Cerebellar nuclear complex (tissue), 1 donor: Measurements from ENCODE around the gene ACTN1.
A peak's percentile ranks its signal among the peaks of the same experiment; 100 is the strongest.
"Not testable (repeated sequence)": the region's sequence is repeated elsewhere in the genome, so short reads cannot be mapped to it uniquely, and the experiment has no call there.

Experiments used
- DNase-seq, 2 experiments: peaks; one replicate each; lab custom pipeline; 2025; lab: John Stamatoyannopoulos, UW

Gene ACTN1

GRCh38 chr14:68979021-68979721 lies at the start of gene ACTN1:
ACTN1 (minus strand) TSS chr14:68979302; CDS start chr14:68979056, 246 bp downstream.
- DNase-seq = peak; percentile 22 to 48

- DNase-seq = no peak
Measured at GRCh38 chr14:69027242-69027913, 48.3 kb upstream of the ACTN1 start.

- DNase-seq = no peak
Measured at GRCh38 chr14:69023035-69023434, 43.9 kb upstream of the ACTN1 start.

- DNase-seq = not testable (repeated sequence)
Measured at GRCh38 chr14:69022093-69022492, 43.0 kb upstream of the ACTN1 start.

- DNase-seq = no peak
Measured at GRCh38 chr14:69017706-69018105, 38.6 kb upstream of the ACTN1 start.

GRCh38 chr14:69014829-69015259 lies 35.7 kb upstream of the ACTN1 start:
- no peak for DNase-seq

GRCh38 chr14:69013943-69014782 lies 35.1 kb upstream of the ACTN1 start:
- no peak for DNase-seq

- no peak for DNase-seq
Measured at GRCh38 chr14:69012256-69012953, 33.3 kb upstream of the ACTN1 start.

- DNase-seq = no peak
Measured at GRCh38 chr14:69010648-69011047, 31.5 kb upstream of the ACTN1 start.

- DNase-seq = no peak
Measured at GRCh38 chr14:69008421-69008884, 29.4 kb upstream of the ACTN1 start.

- DNase-seq = no peak
Measured at GRCh38 chr14:69006346-69006745, 27.2 kb upstream of the ACTN1 start.

- DNase-seq = no peak
Measured at GRCh38 chr14:69005432-69006148, 26.5 kb upstream of the ACTN1 start.

- no peak for DNase-seq
Measured at GRCh38 chr14:69004731-69005431, 25.8 kb upstream of the ACTN1 start.

GRCh38 chr14:69003626-69004025 lies 24.5 kb upstream of the ACTN1 start:
- DNase-seq = no peak

GRCh38 chr14:69002069-69002468 lies 23.0 kb upstream of the ACTN1 start:
- no peak for DNase-seq

- DNase-seq = no peak
Measured at GRCh38 chr14:69001375-69001774, 22.3 kb upstream of the ACTN1 start.

- DNase-seq = no peak
Measured at GRCh38 chr14:68998062-68998461, 19.0 kb upstream of the ACTN1 start.

- DNase-seq = no peak
Measured at GRCh38 chr14:68995731-68996130, 16.6 kb upstream of the ACTN1 start.

- no peak for DNase-seq
Measured at GRCh38 chr14:68994056-68994455, 15.0 kb upstream of the ACTN1 start.

GRCh38 chr14:68987653-68988036 lies 8.5 kb upstream of the ACTN1 start:
- no peak for DNase-seq
